ENCODE measurements around the gene RHBDD1. TPM values are rescaled to one million over a fixed set of nuclear protein-coding genes. Genes with fewer than 3 reads are reported as not detected.

Gene RHBDD1
- total and polyA plus RNA-seq, 2 experiments from 2014 or later = 20.1 to 20.9 TPM

GRCh38 chr2:226862623-226863022 is 26.8 kb downstream of the RHBDD1 start:
- no peak overlapping the region for H3K4me2 ChIP-seq
- TF ChIP-seq CTCF (IDR thresholded peaks at IDR 0.05; ENCODE audit: poor library complexity) (no peak), EZH2phosphoT487 (IDR thresholded peaks at IDR 0.05; ENCODE audit: low read depth, severe bottlenecking, unreplicated experiment) (no peak), EZH2 (IDR thresholded peaks at IDR 0.05; ENCODE audit: borderline replicate concordance) (no peak)
- no peaks in the 10 kb centered on the region for H3K9me2 ChIP-seq (replicated peaks; ENCODE audit: insufficient read depth)
- no peak overlapping the region for H2AFZ ChIP-seq
- H3K4me1 ChIP-seq (ENCODE audit: insufficient read depth) = no peaks in the 10 kb centered on the region
- no peak overlapping the region for H3K4me3 ChIP-seq
- no peak overlapping the region for H3K27ac ChIP-seq
- H3K27me3 ChIP-seq = no peaks in the 10 kb centered on the region
- DNase-seq (ENCODE audit: low spot score) = no peak
- no peaks in the 10 kb centered on the region for H3K79me2 ChIP-seq
- H3K9me3 ChIP-seq (ENCODE audit: low read depth) = no peaks in the 10 kb centered on the region
- no peaks in the 10 kb centered on the region for H4K20me1 ChIP-seq (ENCODE audit: insufficient read depth, poor library complexity, severe bottlenecking)
- WGBS (ENCODE audit: low lambda C conversion rate, missing lambda C conversion rate) = 40% methylated on average over 2 of the region's 2 CpGs
- H3K36me3 ChIP-seq (replicated peaks; ENCODE audit: insufficient read depth, low read depth) = no peaks in the 10 kb centered on the region

GRCh38 chr2:226865273-226865672 is 29.4 kb downstream of the RHBDD1 start:
- WGBS (ENCODE audit: low lambda C conversion rate, missing lambda C conversion rate) = 57% methylated on average over 1 of the region's 1 CpG
- Histone ChIP-seq H3K9me3 (ENCODE audit: low read depth) (no peaks in the 10 kb centered on the region), H3K9me2 (replicated peaks; ENCODE audit: insufficient read depth) (no peaks in the 10 kb centered on the region), H3K4me2 (no peak overlapping the region), H3K4me1 (ENCODE audit: insufficient read depth) (no peaks in the 10 kb centered on the region), H4K20me1 (ENCODE audit: insufficient read depth, poor library complexity, severe bottlenecking) (no peaks in the 10 kb centered on the region), H2AFZ (no peak overlapping the region), H3K36me3 (replicated peaks; ENCODE audit: insufficient read depth, low read depth) (no peaks in the 10 kb centered on the region), H3K27me3 (no peaks in the 10 kb centered on the region), H3K27ac (no peak overlapping the region), H3K4me3 (no peak overlapping the region), H3K79me2 (no peaks in the 10 kb centered on the region)
- no peak for DNase-seq (ENCODE audit: low spot score)
- TF ChIP-seq CTCF (IDR thresholded peaks at IDR 0.05; ENCODE audit: poor library complexity) (no peak), EZH2phosphoT487 (IDR thresholded peaks at IDR 0.05; ENCODE audit: low read depth, severe bottlenecking, unreplicated experiment) (no peak), EZH2 (IDR thresholded peaks at IDR 0.05; ENCODE audit: borderline replicate concordance) (no peak)

GRCh38 chr2:226865710-226866109 is 29.9 kb downstream of the RHBDD1 start:
- Histone ChIP-seq H3K79me2 (no peaks in the 10 kb centered on the region), H2AFZ (no peak overlapping the region), H3K27me3 (no peaks in the 10 kb centered on the region)

More at GRCh38 chr2:226865710-226866109, 29.9 kb downstream of the RHBDD1 start:
- no peaks in the 10 kb centered on the region for H3K4me1 ChIP-seq (ENCODE audit: insufficient read depth)
- TF ChIP-seq CTCF (IDR thresholded peaks at IDR 0.05; ENCODE audit: poor library complexity) = no peak
- no peaks in the 10 kb centered on the region for H3K36me3 ChIP-seq (replicated peaks; ENCODE audit: insufficient read depth, low read depth)
- no peaks in the 10 kb centered on the region for H3K9me3 ChIP-seq (ENCODE audit: low read depth)
- H3K4me2 ChIP-seq = no peak overlapping the region
- H4K20me1 ChIP-seq (ENCODE audit: insufficient read depth, poor library complexity, severe bottlenecking) = no peaks in the 10 kb centered on the region
- no peak overlapping the region for H3K27ac ChIP-seq
- H3K4me3 ChIP-seq = no peak overlapping the region
- DNase-seq (ENCODE audit: low spot score) = no peak
- WGBS (ENCODE audit: low lambda C conversion rate, missing lambda C conversion rate) = 88% methylated on average over 6 of the region's 6 CpGs
- H3K9me2 ChIP-seq (replicated peaks; ENCODE audit: insufficient read depth) = no peaks in the 10 kb centered on the region

Measured in hepatocyte (in vitro differentiated cells).